Skin of body (tissue), 2 donors: ENCODE data around the gene ARHGEF28. TPM values are rescaled to one million over a fixed set of nuclear protein-coding genes. Genes with fewer than 3 reads are reported as not detected.
A peak's percentile ranks its signal among the peaks of the same experiment; 100 is the strongest.

Experiments
- DNase-seq: peaks from one replicate; lab custom pipeline; 2025; lab: John Stamatoyannopoulos, UW
- total RNA-seq: library from RNA; depleted of rRNA; stranded (reverse); fragments of >200 nt; gene quantifications from one replicate; pipeline ENCODE4 v1.2.3, GENCODE V29; 2014

The ARHGEF28 gene
- total RNA-seq, 1 donor from 2014 or later: 19.2 TPM

DNA sequence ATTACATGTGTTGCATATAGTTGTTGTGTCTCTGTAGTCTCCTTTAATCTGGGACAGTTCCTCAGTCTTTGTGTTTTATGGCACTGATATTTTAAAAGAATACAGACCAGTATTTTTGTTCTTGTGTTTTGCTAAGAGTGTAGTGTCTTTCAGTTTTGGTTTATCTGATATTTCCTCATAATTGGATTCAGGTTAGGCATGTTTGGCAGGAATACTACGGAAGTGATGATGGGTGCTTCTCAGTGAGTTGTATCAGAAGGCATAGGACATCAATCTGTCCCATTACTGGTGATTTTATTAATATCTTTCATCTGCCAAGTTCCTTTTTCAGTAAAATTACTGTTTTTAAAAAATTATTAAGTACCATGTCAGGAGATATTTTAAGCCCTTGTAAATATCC, 212.9 kb downstream of the ARHGEF28 start:
- DNase-seq: no peak

DNA sequence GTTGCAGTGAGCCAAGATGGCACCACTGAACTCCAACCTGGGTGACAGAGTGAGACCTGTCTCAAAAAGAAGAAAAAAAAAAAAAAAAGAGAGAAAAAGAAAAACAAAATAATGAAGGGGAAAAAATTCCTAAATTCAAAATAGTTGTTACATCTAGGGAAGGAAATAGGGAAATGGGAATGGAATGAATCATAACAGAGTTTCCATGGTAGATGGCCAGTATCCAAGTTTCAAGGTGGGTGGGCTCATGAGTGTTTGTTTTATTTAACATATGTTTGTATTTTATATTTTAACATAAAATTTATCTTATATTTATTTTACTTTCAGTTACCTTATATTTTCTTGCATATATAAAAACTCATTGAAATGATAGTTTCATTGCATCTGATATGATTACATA, 215.6 kb downstream of the ARHGEF28 start:
- DNase-seq: no peak

DNA sequence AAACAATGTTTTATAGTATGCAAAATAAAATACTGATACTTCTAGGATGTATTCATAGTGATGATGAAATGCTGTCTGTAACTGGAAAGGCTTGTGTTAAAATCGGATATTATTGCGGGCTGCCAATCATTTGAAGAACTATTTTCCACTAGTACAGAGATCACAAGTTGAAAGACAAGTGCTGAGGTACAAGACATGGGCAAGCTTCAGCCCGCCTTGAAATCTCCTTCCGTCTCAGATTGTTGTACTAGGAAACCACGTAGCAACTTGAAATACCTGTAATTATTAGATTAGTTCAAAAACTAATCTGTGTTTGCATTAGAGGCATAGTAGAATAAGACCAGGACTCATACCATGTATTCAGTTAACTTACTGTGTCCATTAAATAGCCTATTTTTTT, 218.2 kb downstream of the ARHGEF28 start:
- DNase-seq: no peak

DNA sequence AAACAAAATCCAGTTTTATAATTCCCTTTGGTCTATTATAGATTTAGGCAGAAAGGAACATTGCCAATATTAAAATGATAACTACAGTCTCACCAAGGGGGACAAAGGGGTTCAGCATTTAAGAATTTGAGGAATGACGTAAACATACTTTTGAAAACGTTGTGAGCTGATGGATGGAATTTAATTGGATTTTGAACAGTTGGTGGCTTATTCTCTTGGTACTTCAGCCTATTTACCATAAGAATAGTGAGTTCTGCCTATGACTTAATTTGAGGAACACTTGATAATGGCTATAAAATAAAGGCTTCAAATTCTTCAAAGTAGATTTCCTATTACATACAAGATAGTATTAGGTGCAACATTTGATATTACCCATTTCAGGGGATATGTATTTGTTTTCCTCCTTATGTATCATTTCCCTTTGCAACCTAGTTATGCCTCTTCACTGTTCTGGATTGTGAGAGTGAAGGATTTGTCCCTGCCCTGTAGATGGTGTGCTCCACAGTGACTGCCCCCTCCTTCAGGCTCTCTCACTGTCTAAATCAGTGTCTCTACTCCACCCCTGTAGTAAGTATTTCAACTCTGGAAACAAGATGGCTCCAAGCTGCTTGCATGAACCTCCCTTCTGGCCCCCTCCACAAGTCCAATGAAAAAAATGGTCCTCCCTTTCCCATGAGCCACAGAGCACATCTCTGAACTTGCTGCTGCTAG, 225.6 kb downstream of the ARHGEF28 start:
- DNase-seq: no peak

DNA sequence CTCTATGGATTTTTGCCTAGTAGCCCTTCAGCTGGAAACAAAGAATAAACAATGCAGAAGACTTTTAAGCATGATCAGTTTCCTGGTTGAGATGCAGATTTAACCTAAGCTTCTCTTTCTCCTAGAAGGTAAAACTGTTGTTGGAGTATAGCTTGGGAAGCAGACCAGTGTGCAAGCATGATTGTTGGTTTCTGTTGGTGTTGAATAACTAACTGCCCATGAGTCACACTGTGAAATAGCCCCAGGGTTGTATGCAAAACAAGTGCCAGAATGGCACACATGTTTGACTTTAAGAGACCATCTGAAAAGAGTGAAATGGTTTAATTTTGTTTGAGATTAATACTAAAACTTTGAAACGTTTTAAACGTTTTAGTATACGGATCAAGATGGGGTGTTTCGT, 227.1 kb downstream of the ARHGEF28 start:
- DNase-seq: no peak

DNA sequence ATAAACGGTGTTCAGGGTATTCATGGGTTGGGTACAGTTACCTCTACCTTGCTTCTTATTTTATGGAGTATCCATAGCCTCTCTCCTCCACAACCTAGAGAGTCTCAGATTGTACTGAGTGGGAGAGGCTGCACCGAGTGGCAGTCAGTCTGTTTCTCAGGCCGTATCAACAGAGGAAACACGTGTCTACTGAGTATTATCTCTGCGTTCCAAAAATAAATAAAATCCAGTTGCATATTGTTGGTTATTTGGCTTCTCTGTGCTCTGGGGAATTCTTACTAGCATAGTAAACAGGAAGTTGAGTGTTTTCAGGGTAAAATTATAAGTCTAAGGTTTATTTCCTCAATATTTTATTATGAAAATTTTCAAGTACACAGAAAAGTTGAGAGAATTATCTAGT, 231.0 kb downstream of the ARHGEF28 start:
- DNase-seq: peak; percentile 42

DNA sequence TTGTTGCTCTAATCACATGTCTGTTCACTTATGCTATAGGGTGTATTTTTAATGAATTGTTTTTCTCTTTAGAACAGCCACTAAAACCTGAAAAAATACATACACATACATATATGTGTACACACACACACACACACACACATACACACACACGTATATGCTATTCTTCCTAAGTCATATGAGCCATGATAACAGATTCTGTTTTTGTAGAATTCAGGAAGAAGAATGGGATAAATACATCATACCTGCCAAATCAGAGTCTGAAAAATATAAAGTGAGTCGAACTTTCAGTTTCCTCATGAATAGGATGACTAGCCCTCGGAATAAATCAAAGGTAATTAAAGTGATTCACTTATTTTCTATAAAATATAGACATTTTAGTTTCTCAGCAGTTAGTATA, 231.4 kb downstream of the ARHGEF28 start:
- no peak for DNase-seq

DNA sequence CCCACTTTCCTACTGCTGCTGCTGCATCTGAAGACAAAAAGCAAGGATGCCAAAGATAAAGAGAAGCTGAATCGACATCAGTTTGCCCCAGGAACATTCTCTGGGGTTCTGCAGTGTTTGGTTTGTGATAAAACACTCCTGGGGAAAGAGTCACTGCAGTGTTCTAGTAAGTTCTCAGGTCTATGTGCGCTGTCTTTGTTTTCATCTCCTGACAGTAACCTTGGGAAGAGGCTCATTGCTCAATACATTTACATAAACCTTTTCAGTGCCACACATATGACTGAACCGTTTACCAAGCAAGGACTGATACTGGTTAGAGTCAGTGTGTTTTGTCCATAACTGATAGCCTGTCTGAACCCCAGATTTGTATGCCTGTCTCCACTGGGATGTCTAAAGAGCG, 232.1 kb downstream of the ARHGEF28 start:
- no peak for DNase-seq

DNA sequence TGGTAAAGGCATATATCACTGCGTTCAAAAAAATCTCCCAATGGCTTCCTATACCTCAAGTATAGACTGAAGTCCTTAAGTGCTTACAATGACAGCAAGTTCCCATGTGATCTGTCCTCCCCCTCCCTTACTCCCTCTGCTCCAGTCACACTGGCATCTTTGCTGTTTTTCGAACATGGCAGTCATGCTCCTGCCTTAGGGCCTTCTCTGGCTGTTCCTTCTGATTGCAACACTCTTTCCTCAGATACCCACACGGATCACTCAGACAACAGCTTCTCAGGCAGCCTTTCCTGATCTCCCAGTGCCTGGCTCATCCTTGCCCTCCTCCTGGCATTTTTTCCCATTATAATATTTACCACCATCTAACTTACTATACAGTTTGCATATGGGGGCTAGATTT, 232.8 kb downstream of the ARHGEF28 start:
- no peak for DNase-seq

DNA sequence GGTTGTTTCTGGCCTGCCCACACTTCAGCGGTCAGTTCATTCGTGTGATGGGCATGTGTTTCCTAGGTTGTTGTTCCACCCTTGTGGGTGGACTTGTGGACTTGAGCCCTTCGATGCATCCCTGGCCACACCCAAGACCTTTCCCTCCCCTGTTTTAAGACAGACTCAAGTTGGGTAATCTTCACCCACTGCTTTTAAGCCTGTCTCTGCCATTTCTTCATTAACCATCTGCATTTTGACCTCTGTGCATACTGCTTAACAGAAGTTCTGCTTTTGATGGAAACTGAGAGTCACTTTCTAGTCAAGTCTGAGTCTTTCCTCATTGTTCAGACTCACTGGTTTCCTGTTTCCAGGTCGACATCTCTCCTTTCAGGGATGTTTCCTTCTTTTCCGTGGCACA, 233.7 kb downstream of the ARHGEF28 start:
- no peak for DNase-seq

DNA sequence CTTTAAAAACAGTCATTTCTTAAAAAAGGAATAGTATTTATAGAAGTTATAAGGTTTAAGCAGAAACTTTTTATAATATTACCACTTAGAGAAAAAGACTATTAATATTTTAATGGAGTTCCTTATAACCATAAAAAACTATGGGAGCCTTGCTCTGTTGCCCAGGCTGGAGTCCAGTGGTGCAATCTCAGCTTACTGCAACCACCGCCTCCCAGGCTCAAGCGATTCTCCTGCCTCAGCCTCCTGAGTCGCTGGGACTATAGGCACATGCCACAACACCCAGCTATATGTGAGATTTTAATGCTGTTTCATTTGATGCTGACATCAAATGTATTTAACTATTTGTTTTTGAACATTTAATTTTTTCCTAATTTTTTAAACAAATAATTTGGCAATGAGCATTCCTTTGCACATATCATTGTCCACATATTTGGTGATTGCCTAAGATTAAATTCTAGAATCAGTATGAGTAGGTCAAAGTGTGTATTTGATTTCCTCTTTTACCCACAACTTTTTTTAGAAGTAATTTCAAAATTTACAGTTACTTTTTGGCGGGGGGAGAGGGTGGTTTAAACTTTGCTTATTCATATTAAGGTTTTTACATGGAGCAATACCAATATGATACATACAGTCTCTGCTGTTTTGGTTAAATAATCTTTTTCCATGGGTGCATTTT, 235.5 kb downstream of the ARHGEF28 start:
- no peak for DNase-seq

DNA sequence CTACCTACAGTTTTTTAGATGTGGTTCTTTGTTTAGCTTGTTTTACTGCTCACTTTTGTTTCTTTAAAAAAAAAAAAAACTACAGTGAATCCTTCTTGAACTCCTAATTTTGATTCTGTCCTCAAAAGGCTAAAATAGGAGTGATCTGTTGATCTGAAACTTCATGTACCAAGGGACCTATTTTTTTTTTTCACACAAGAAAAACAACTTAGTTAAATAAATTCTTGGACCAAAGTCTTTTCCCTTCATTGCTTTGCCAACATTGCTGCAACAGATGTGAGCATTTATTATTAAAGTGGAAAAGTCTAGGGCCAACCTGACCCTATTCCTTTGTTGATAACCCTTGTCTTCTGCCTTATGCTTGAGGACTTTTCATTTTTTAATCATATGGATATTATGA, 236.8 kb downstream of the ARHGEF28 start:
- DNase-seq: no peak

DNA sequence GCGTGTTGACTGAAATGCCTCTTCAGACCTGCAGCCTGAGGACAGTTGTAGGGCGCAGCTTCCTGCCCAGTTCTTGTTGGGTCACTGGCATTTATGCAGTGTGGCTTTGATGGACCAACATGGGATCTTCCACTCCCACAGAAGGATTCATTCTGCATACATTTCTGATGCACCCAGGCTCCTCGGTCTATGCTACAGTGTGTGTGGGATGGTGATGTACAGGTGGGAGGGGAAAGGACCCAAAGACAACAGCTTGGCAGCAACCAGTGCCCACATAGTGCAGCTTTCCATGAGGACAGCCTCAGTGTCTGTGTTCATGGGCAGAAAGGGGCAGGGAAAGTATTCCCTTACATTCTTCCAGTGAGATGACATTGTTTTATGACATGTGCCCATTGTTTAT, 237.9 kb downstream of the ARHGEF28 start:
- DNase-seq: no peak

DNA sequence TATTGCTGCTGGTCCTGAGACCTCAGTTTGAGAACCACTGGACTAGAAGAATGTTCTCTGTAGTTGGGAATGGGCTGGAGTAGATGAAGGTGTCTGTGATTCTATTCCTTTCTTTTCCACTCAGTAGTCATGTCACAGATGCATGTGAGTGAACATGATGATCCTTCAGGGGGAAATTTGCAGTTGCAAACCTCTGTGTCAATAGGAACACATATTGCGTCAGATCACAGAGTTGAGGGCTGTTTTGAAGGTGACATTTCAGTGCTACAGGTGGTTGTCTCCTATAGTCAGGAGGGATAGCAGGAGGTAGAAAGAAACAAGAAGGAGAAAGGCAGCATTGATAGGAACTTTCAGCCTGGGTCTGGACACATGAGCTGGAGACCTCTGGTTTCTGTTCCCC, 239.3 kb downstream of the ARHGEF28 start:
- DNase-seq: no peak

DNA sequence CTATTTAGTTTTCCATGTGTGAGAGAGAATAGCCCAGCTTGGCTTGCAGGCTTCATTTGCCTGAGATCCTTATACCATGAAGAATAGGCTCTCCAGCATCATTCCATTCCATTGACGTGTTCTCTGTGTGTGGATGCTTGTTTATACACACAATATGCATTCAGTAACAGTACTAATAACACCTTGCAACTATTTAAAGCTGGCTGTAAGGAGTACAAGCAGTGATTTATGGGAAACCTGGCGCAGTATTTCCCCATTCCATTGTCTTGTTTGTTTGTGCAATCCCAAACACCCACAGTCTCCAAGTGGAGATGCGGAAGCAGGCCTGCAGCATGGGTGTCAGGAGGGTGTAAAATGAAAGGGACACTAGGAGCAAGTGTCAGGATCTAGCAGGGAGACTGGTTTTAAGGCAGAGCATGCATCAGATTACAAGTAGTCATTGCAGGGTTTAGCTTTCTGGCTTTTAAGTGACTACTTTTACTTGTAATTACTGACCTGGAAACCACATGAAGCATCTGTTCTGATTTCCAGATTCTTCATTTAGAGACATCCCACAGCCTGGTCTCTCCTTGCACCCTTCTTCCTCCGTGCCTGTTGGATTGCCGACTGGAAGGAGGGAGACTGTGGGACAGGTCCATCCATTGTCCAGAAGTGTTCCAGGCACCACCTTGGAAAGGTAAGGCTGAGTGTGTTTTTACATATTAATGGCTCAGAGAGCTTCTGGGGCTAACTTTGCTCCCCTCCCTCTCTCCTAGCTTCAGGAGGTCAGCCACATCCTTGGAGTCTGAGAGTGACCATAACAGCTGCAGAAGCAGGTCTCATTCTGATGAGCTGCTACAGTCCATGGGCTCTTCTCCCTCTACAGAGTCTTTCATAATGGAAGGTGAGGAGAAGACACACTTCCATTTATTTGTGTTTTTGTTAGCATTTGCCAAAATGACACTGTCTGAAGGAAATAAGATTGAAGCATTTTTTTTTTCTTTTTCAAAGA, 241.6 kb downstream of the ARHGEF28 start:
- no peak for DNase-seq

DNA sequence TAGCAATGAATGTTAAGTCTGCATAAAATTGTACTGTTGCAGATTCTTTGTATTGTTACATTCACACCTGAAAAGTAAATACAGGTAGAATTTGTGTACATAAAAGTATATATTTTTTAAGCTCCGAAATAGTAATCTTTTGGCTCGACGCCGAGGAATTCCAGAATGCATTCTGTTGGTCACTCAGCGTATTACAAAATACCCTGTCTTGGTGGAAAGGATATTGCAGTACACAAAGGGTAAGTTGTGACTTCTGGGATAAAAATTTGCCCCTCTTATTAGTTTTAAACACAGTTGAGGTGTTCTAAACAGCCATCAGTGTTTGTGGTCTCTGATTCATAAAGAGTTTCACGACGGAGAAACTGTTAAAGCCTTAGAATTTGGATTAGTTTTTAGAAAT, 257.6 kb downstream of the ARHGEF28 start:
- DNase-seq: no peak

DNA sequence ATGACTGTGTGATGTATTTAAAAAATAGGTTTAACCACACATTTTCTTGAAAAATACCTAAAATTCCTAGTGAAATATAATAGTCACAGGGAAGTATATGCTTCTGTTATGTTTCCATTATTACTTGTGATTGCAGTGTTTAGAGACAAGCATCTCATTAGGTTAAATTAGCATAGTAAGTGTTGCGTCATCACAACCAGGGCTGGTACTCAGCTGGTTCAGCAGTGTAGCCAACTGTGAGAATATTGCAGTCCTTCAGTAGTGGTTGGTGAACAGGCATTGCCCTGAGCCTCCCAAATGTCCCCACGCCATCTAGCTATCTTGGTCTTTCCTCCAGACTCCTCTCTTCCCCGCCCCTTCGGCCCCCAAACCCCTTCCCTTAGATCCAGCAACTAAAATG, 261.7 kb downstream of the ARHGEF28 start:
- DNase-seq: no peak

DNA sequence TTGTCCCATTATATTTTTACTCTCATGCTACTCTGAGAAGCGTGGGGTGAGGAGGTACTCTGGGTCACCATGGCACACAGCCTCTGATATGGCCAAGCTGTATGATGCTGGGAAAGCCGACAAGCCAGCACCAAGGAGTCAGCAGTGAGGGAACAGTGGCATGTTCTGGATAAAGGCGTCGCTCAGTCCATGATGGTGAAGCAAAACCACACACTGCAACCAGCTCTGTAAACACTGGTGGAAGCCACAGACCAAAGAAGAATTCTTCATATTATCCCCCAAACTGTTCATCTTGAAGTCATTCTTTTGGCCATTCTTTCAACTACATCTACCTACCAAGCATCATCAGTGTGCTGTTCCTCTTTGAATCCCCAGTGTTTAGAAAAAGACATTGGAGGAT, 264.6 kb downstream of the ARHGEF28 start:
- DNase-seq: no peak

DNA sequence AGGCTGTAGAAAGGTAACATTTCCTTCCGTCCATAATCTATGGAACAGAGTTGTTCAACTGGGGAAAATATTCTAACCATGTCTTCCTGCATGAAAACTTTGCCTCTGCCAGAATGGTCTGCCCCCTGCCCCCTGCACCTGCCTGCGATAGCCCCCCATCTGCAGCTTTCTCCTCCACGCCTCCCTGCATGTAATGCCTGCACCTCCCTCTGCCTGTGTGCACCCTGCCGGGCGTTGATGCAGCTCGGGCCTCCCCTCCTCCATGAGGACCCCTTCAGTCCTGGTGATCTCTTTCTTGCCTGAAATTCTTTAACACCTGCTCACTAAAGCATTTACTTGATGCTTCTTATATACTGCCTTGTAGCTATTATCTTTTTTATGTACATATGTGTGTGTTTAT, 266.2 kb downstream of the ARHGEF28 start:
- no peak for DNase-seq

DNA sequence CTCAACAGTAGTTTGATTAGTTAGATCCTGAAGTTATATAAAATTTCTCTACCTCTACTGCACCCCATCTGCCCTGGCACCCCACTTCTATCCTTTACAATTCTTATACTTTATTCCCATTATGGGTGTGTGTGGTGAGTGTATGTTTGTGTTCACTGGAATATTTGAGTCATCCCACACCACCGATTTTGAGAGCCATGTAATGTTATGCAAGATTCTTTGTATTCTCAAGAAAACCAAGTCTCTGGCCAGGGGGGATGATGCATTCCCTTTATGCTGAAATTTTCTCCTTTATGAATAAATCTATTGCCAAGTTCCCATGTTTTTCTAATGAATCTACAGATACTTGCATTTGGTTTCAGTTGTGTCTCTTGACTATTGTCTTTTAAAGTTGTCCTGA, 266.8 kb downstream of the ARHGEF28 start:
- DNase-seq: peak; percentile 23

DNA sequence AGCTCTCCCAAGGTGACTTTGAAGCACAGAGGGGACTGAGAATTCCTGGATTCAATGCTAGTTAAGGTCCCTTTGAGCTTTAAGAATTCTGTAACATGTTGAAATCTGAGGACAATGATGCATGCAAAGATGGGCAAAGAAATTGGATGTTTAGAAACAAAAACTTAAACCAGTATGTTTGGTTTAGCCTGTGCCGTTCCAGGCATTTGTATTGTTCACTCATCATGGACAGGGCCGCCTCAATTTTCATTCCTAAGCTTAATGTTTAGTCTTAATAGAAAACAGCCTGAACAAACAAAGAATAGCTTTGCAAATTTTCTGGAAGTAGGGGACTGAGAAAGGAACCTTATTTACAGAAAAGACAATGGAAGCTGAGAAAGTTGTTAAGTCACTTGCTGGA, 267.8 kb downstream of the ARHGEF28 start:
- no peak for DNase-seq

DNA sequence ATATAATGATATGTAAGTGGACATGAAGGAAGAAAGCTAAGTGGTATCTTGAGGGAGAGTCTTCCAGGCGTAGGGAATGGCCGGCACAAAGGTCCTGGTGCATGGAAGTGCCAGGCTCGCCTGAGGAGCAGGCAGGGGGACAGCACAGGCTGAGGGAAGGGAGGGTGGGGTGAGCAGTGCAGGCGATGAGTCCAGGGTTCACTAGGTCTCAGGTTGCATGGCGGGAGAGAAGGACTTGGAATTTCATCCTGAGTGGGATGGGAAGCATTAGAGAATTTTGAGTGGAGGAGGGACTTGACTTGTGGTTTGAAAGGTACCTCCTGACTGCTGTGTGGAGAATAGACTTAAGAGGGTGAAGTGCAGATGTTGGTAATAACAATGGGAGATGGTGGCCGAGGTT, 268.9 kb downstream of the ARHGEF28 start:
- DNase-seq: no peak
